SK-N-SH (cell line): ENCODE measurements around the gene TEX22. TPM values are rescaled to one million over a fixed set of nuclear protein-coding genes. Genes with fewer than 3 reads are reported as not detected.

Experiments used
- CTCF ChIA-PET: fragments of 300-600, 350-600 bp; formaldehyde crosslinking; extraction: SDS; loops from one replicate; lab custom pipeline; 2021; lab: Yijun Ruan, JAX
- POLR2A ChIA-PET: fragments of 350-600 bp; sonication (Branson Sonifier 250); formaldehyde crosslinking; extraction: SDS; loops from one replicate; lab custom pipeline; 2020; ENCODE audit warnings: antibody characterized with exemption, inconsistent platforms; lab: Yijun Ruan, JAX
- DNase-seq: peaks from one replicate; pipeline ENCODE4 v3.0.0; 2012
- H2AFZ ChIP-seq: fragments of 200-600 bp; sonication (generic); 2 replicates; pipeline ENCODE4 v1.8.1; 2016; ENCODE audit warnings: antibody characterized with exemption, mild to moderate bottlenecking, low read depth
- H3F3A ChIP-seq: fragments of 200-600 bp; sonication (generic); replicated peaks from 2 replicates; pipeline ENCODE3; 2016; ENCODE audit warnings: antibody characterized with exemption, mild to moderate bottlenecking; ENCODE audit not compliant: insufficient read depth
- H3K27ac ChIP-seq, 2 experiments: fragments of 200-500 bp in 1 of 2; fragments of 200-600 bp in 1 of 2; sonication (Bioruptor generic) in 1 of 2; sonication (generic), shearing (Covaris generic) in 1 of 2; 2 replicates each; pipeline versions ENCODE4 v1.5.1 to v1.6.1; 2014 to 2016; ENCODE audit warnings: low read depth in 2 of 2, inconsistent platforms in 1 of 2, low read length in 1 of 2, mild to moderate bottlenecking in 1 of 2, mixed read lengths in 1 of 2
- H3K27me3 ChIP-seq: fragments of 200-600 bp; sonication (generic), shearing (Covaris generic); 2 replicates; pipeline ENCODE4 v1.6.1; 2016; ENCODE audit warnings: mixed run types; ENCODE audit not compliant: insufficient read depth
- H3K36me3 ChIP-seq, 2 experiments: fragments of 200-500 bp in 1 of 2; fragments of 200-600 bp in 1 of 2; sonication (Bioruptor generic) in 1 of 2; sonication (generic) in 1 of 2; replicated peaks in 1 of 2; 2 replicates each; pipeline versions ENCODE3 to v1.5.1; 2014 to 2016; ENCODE audit warnings: low read length in 1 of 2, mild to moderate bottlenecking in 1 of 2; ENCODE audit not compliant: insufficient read depth in 2 of 2, control insufficient read depth in 1 of 2
- H3K4me1 ChIP-seq, 2 experiments: fragments of 200-500 bp in 1 of 2; fragments of 200-600 bp in 1 of 2; sonication (Bioruptor generic) in 1 of 2; sonication (generic), shearing (Covaris generic) in 1 of 2; 2 replicates each; pipeline versions ENCODE4 v1.5.1 to v1.6.1; 2014 to 2016; ENCODE audit warnings: low read depth in 1 of 2, low read length in 1 of 2, mixed run types in 1 of 2; ENCODE audit not compliant: insufficient read depth in 2 of 2, control insufficient read depth in 1 of 2
- H3K4me2 ChIP-seq: fragments of 200-600 bp; sonication (generic), shearing (Covaris generic); 2 replicates; pipeline ENCODE4 v1.6.1; 2017; ENCODE audit warnings: mixed run types
- H3K4me3 ChIP-seq, 2 experiments: fragments of 200-500 bp in 1 of 2; fragments of 200-600 bp in 1 of 2; sonication (Bioruptor generic) in 1 of 2; sonication (generic), shearing (Covaris generic) in 1 of 2; 2 replicates each; pipeline versions ENCODE4 v1.5.1 to v1.8.1; 2014 to 2016; ENCODE audit warnings: low read depth in 2 of 2, inconsistent platforms in 1 of 2, low read length in 1 of 2, mild to moderate bottlenecking in 1 of 2, mixed read lengths in 1 of 2, moderate library complexity in 1 of 2
- H3K79me2 ChIP-seq: fragments of 200-600 bp; sonication (generic); 2 replicates; pipeline ENCODE4 v1.8.1; 2017; ENCODE audit warnings: mild to moderate bottlenecking; ENCODE audit not compliant: insufficient read depth
- H3K9ac ChIP-seq: fragments of 200-600 bp; sonication (generic); 2 replicates; pipeline ENCODE4 v1.6.1; 2017; ENCODE audit warnings: mixed run types
- H3K9me2 ChIP-seq: fragments of 200-600 bp; sonication (generic); 2 replicates; pipeline ENCODE4 v1.6.1; 2017; ENCODE audit warnings: mixed run types
- H3K9me3 ChIP-seq: fragments of 200-600 bp; sonication (generic); 2 replicates; pipeline ENCODE4 v1.6.1; 2017; ENCODE audit warnings: mixed run types, mild to moderate bottlenecking, moderate library complexity
- H4K20me1 ChIP-seq: fragments of 200-600 bp; sonication (generic); 2 replicates; pipeline ENCODE4 v1.6.1; 2017; ENCODE audit warnings: mild to moderate bottlenecking, mixed run types; ENCODE audit not compliant: insufficient read depth
- CTCF ChIP-seq: fragments of 200-600 bp; sonication (generic); IDR thresholded peaks from 2 replicates; pipeline ENCODE4 v1.6.1; 2017; ENCODE audit warnings: antibody characterized with exemption, mild to moderate bottlenecking, moderate library complexity
- EP300 ChIP-seq, 2 experiments: IDR thresholded peaks; 2 replicates each; pipeline versions ENCODE4 v1.4.0 to v1.6.1; 2012; ENCODE audit warnings: borderline replicate concordance in 1 of 2, low read depth in 1 of 2, low read length in 1 of 2
- JUND ChIP-seq: IDR thresholded peaks from 2 replicates; pipeline ENCODE4 v1.4.0; 2012
- MAX ChIP-seq: IDR thresholded peaks from 2 replicates; pipeline ENCODE4 v1.4.0; 2012; ENCODE audit warnings: low read depth
- MEF2A ChIP-seq: IDR thresholded peaks from 2 replicates; pipeline ENCODE4 v1.4.0; 2012; ENCODE audit warnings: low read depth, borderline replicate concordance
- PBX3 ChIP-seq: IDR thresholded peaks from 2 replicates; pipeline ENCODE4; 2012
- RAD21 ChIP-seq: IDR thresholded peaks from 2 replicates; pipeline ENCODE4 v1.6.1; 2012; ENCODE audit warnings: mild to moderate bottlenecking, low read length
- REST ChIP-seq: IDR thresholded peaks from 2 replicates; pipeline ENCODE4 v1.6.1; 2012; ENCODE audit warnings: mild to moderate bottlenecking, low read depth, low read length, moderate library complexity
- RFX5 ChIP-seq: IDR thresholded peaks from 2 replicates; pipeline ENCODE4 v1.6.1; 2012; ENCODE audit warnings: mild to moderate bottlenecking, improper control_type of control experiment, low read length
- RXRA ChIP-seq: IDR thresholded peaks from 2 replicates; pipeline ENCODE4 v1.4.0; 2012; ENCODE audit warnings: low read depth, mild to moderate bottlenecking, borderline replicate concordance
- SMC3 ChIP-seq: IDR thresholded peaks from 2 replicates; pipeline ENCODE4 v1.6.1; 2012; ENCODE audit warnings: low read depth, low read length, improper control_type of control experiment
- TEAD4 ChIP-seq: IDR thresholded peaks from 2 replicates; pipeline ENCODE4 v1.4.0; 2012; ENCODE audit warnings: mild to moderate bottlenecking, borderline replicate concordance; ENCODE audit not compliant: insufficient read depth
- USF2 ChIP-seq: fragments of 150-350 bp; IDR thresholded peaks from 2 replicates; pipeline ENCODE4 v1.6.1; 2017; ENCODE audit warnings: antibody characterized with exemption, low read length, low read depth, borderline replicate concordance
- YY1 ChIP-seq: IDR thresholded peaks from 2 replicates; pipeline ENCODE4 v1.4.0; 2012; ENCODE audit warnings: low read depth, mild to moderate bottlenecking
- WGBS: methylation state at CpG from one replicate; pipeline ENCODE4 v1.1.6; 2017; ENCODE audit warnings: low lambda C conversion rate; 5-methylcytosine and 5-hydroxymethylcytosine counted together
- polyA plus RNA-seq, 3 experiments: library from polyadenylated mRNA; depleted of rRNA; stranded (reverse); fragments of >200 nt; gene quantifications; 2 replicates each; pipeline ENCODE4 v1.2.3, GENCODE V29; 2012

The TEX22 gene
- polyA plus RNA-seq, 1 of the 3 experiments (the other 2 are of a cell fraction) = 0.26 TPM

- no peak for TF ChIP-seq EP300 (IDR thresholded peaks at IDR 0.05; ENCODE audit: borderline replicate concordance in 1 of 2, low read depth in 1 of 2, low read length in 1 of 2)
- no peak for TF ChIP-seq RFX5
- no peak for TF ChIP-seq RXRA
Measured at GRCh38 chr14:105368910-105369652, 29.3 kb upstream of the TEX22 start (continued).

GRCh38 chr14:105369653-105370040 is 28.7 kb upstream of the TEX22 start:
- Histone ChIP-seq H3K9ac (no peak overlapping the region), H3K27ac (no peak overlapping the region), H3K27me3 (no peaks in the 10 kb centered on the region), H3K4me1 (peaks cover 3 to 5% of the 10 kb centered on the region in 2 experiments; a peak in 2 of 4 replicates), H3K36me3 (peaks cover 0 to 17% of the 10 kb centered on the region in 2 experiments), H3K9me3 (no peaks in the 10 kb centered on the region), H2AFZ (no peak overlapping the region), H3K4me3 (no peak overlapping the region), H3F3A (no peaks in the 10 kb centered on the region), H3K4me2 (no peak overlapping the region), H3K9me2 (no peaks in the 10 kb centered on the region), H4K20me1 (0 out of 2 replicates have a peak, but pooled peaks cover 6% of the 10 kb centered on the region), H3K79me2 (no peaks in the 10 kb centered on the region)
- WGBS = 99% methylated on average over 11 of the region's 28 CpGs
- no peak for DNase-seq
- ChIA-PET CTCF (interaction anchor here (0.8 to 9.5 kb wide), 13 partner anchors 25 to 279 kb away, joined by 3 to 135 read pairs (median 4); partner anchors contain the start of genes BRF1, CRIP1 and TEDC1), POLR2A (interaction anchor here (0.6 kb wide), 1 partner anchor 159 kb away, joined by 3 read pairs; no protein-coding TSS in a partner anchor)
- TF ChIP-seq MAX (no peak), SMC3 (no peak), TEAD4 (no peak), RFX5 (no peak), CTCF (no peak), PBX3 (no peak), JUND (no peak), USF2 (no peak), REST (no peak), YY1 (no peak), RAD21 (no peak), MEF2A (no peak)
- TF ChIP-seq, all 33 proteins: peak for 0
